Suprapubic skin (tissue), 4 donors: Measurements from ENCODE around the gene MPZL2.

Source experiments
- POLR2A ChIP-seq, 2 donors: fragments of 450-650 bp; IDR thresholded peaks; one replicate each; pipeline ENCODE4 v1.6.1; 2017; ENCODE audit warnings: antibody characterized with exemption in 2 of 2, mild to moderate bottlenecking in 2 of 2, moderate library complexity in 2 of 2
- POLR2AphosphoS5 ChIP-seq, 3 donors: sonication (generic); formaldehyde crosslinking; IDR thresholded peaks; one replicate each; pipeline ENCODE4 v1.6.1; 2017; ENCODE audit warnings: antibody characterized with exemption in 3 of 3
- TF ChIP-seq, protein P1 (sequence below), 2 donors: fragments of 200-600 bp in 1 of 2; fragments of 450-650 bp in 1 of 2; sonication (generic) in 1 of 2; IDR thresholded peaks; one replicate each; pipeline ENCODE4 v1.5.1; 2016 to 2019; ENCODE audit warnings: antibody characterized with exemption in 2 of 2, mild to moderate bottlenecking in 1 of 2, moderate library complexity in 1 of 2

DNA sequence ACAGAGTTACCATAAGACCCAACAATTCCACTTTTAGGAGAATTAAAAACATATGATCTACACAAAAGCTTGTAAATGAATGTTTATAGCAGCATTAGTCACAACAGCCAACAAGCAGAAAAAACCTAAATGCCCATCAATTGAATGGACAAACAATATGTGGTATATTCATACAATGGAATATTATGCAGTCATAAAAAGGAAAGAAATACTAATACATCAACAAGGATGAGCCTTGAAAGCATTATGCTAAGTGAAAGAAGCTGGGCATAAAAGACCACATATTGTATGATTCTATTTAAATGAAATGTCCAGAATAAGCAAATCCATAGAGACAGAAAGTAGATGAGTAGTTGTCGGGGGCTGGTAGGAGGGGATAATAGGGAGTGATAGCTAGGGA is 5.0 kb downstream of the MPZL2 start:
- TF ChIP-seq POLR2A (IDR thresholded peaks at IDR 0.05) (no peak), POLR2AphosphoS5 (IDR thresholded peaks at IDR 0.05) (no peak)
- TF ChIP-seq, protein P1, sequence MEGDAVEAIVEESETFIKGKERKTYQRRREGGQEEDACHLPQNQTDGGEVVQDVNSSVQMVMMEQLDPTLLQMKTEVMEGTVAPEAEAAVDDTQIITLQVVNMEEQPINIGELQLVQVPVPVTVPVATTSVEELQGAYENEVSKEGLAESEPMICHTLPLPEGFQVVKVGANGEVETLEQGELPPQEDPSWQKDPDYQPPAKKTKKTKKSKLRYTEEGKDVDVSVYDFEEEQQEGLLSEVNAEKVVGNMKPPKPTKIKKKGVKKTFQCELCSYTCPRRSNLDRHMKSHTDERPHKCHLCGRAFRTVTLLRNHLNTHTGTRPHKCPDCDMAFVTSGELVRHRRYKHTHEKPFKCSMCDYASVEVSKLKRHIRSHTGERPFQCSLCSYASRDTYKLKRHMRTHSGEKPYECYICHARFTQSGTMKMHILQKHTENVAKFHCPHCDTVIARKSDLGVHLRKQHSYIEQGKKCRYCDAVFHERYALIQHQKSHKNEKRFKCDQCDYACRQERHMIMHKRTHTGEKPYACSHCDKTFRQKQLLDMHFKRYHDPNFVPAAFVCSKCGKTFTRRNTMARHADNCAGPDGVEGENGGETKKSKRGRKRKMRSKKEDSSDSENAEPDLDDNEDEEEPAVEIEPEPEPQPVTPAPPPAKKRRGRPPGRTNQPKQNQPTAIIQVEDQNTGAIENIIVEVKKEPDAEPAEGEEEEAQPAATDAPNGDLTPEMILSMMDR (IDR thresholded peaks at IDR 0.05), result no peak
